DMS 273 (cell line): Measurements from ENCODE around the gene CYB5R3.
"Not testable (repeated sequence)": the region's sequence is repeated elsewhere in the genome, so short reads cannot be mapped to it uniquely, and the experiment has no call there.

ENCODE experiments used
- DNase-seq: peaks from one replicate; lab custom pipeline; 2025; ENCODE audit not compliant: unreplicated experiment; lab: John Stamatoyannopoulos, UW

CYB5R3 gene

DNA sequence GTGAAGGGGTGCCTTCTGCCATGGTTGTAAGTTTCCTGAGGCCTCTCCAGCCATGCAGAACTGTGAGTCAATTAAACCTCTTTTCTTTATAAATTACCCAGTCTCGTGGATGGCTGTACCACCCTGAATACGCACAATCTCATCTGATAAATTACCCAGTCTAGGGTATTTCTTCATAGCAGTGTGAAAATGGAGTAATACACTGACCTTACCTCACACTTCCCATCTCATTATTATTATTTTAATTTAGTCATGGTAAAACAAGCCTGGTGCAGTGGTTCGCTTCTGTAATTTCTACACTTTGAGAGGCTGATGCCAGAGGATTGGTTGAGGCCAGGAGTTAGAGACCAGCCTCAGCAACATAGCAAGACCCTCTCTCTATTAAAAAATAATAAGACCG, 30.5 kb upstream of the CYB5R3 start:
- DNase-seq = no peak

GRCh38 chr22:42678894-42679293, 29.7 kb upstream of the CYB5R3 start:
- no peak for DNase-seq

- DNase-seq = not testable (repeated sequence)
These were observed 28.7 kb upstream of the CYB5R3 start for GRCh38 chr22:42677936-42678335.

DNA sequence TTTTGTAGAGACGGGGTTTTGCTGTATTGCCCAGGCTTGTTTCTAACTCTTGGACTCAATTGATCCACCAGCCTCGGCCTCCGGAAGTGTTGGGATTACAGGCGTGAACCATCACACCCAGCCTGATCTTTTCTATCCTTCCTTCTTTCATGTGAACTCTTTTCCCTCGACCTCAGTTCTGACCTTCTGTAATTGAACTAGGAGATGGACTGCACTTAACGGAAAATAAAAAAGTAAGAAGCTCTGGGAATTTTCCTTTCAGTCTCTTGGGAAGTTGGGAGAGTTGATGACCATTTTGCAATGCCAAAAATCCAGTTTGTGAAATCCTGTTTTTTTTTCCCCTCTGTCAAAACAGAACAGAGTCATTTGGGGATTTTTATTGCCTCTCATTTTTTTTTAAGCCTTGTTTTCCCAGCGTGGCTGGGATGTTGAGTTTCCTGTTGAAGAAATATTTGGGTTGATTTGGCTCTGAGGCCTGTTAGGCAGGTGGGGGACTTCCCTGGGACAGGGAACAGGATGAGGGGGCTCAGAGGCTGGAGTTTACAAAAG, 26.9 kb upstream of the CYB5R3 start:
- no peak for DNase-seq

- DNase-seq = peak; percentile 44
These were observed 24.8 kb upstream of the CYB5R3 start for GRCh38 chr22:42673898-42674401.

GRCh38 chr22:42673071-42673470, 23.9 kb upstream of the CYB5R3 start:
- not testable (repeated sequence) for DNase-seq

DNA sequence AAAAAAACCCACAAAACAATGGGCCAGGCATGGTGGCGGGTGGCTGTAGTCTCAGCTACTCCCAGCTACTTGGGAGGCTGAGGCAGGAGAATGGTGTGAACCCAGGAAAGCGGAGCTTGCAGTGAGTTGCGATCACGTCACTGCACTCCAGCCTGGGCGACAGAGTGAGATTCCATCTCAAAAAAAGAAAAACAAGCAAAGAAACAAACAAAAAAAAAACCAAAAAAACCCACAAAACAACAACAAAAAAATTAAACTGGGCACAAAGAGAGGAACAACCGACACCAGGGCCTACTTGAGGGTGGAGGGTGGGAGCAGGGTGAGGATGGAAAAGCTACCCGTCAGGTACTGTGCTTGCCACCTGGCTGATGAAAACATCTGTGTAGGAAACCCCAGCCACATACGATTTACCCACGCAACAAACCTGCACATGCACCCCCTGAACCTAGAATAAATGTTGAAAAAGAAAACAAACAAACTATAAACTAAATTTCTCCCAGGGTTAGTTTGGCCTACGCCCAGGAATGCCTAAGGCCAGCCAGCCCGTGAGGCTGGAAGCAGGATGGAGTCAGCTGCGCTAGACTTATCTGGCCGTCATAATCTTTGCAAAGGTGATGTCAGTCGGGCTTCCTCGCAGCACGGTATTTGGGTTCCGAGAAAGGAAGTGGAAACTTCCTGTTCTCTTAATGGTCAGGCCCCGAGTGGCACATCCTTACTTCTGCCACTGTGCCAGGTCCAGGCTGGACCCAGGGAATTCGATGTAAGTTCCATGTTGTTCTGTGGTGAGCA, 21.9 kb upstream of the CYB5R3 start:
- DNase-seq = no peak

DNA sequence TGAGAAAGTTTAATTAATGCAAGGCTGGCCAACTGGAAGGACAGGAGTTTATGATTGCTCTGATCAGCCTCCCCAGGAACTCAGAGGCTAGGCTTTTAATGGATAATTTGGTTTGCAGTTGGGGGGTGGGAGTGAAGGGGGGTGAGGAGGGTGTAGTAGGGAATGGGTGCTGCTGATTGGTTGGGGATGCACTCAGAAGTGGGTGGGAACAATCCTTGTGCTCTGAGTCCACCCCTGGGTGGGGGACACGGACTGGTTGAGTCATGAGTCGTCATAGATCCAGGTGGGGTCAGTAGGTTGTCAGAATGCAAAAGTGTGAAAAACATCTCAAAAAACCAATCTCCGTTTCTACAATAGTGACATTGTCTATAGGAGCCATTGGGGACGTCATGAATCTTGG, 20.9 kb upstream of the CYB5R3 start:
- DNase-seq = no peak

DNA sequence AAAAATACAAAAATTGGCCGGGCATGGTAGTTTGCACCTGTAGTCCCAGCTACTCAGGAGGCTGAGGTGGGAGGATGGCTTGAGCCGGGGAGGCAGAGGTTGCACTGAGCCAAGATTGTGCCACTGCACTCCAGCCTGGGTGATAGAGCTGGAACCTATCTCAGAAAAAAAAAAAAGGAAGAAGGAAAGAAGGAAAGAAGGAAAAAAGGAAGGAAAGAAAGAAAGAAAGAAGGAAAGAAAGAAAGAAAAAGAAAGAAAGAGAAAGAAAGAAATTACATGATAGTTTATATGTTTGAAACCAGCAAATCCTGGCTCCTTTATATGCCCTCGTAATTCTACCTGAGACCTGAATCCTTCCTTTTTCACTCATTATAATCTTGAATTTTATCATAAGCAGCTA, 17.2 kb upstream of the CYB5R3 start:
- not testable (repeated sequence) for DNase-seq

DNA sequence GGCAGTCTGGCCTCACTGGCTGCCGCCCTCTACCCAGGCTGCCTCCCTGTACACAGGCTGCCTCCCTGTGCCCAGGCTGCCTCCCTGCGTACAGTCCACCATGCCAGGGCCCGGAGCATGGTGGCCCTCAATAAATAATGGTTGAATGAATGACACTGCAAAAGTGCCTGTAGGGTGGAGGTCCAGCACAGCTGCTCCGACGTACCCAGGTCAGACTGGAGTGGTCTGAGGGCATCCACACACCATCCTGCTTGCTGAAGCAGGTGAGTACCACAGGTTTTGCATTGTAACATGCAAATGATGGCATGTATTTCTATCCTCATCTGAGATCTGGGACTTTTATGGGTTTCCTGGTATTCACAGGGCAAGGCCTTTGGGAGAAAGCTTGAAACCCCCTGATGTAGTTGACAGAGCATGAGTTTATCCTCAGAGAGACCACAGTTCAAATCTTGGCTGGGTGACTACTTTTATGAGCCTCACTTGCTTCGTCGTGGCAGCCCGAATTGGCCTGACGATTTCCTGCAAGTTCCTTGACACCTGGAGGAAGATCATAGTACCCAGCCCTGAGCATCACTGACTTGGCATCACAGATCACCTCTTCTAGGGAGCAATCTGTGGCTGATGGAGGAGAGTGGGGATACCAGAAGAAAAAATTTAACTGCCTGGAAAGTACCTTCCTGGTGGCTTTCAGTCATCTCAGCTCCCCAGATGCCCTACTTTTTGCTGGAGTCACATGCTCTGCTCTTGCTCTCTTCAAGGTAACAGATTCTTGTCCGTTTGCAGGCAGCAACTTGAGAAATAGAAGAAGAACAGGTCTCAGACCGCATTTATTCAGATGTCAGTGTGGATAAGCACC, 16.0 kb upstream of the CYB5R3 start:
- no peak for DNase-seq

GRCh38 chr22:42661985-42662831, 13.0 kb upstream of the CYB5R3 start:
- DNase-seq = peak; percentile 86

- no peak for DNase-seq
These were observed 7.4 kb upstream of the CYB5R3 start for GRCh38 chr22:42656578-42656977.

DNA sequence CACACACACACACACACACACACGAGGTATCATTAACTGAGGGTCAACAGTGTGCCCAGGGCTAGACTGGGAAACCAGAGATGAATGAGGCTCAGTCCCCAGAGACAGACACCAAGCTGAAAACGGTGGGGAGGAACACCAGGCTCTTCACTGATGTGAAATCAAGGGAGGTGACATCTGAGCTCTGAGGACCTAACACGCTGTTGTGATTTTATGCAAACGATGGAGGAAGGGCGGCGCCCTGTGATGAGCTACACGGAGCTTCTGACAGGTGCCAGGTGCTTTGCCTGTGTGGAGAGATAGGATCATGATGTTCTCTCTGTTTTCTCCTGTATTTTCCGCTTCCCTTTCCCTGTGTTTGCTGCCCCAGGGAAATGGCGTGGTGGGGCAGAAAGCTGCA, 6.5 kb upstream of the CYB5R3 start:
- no peak for DNase-seq

GRCh38 chr22:42654436-42655073, 5.4 kb upstream of the CYB5R3 start:
- DNase-seq = no peak

GRCh38 chr22:42653999-42654398, 4.8 kb upstream of the CYB5R3 start:
- no peak for DNase-seq

- DNase-seq = no peak
These were observed 1.9 kb upstream of the CYB5R3 start for GRCh38 chr22:42651134-42651533.

- DNase-seq = peak; percentile 66
These were observed 585 bp downstream of the CYB5R3 start for GRCh38 chr22:42648368-42649245.

DNA sequence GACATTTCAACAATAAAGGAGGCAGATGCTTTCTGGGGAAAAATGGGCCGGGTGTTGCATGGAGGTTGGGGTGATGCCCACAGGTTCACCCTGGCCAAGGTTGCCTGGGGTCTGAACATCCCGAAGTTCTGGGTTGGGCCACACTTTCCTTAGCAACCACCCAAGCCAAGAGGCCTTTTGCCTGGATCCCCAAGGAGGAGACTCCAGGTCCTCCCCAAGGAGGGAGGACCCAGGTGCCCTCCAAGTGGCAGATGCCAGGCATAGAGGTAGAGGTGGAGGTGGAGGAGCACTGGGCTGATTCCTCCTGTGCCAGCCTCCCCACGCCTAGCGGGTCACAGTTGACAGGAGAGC, 1.2 kb downstream of the CYB5R3 start:
- no peak for DNase-seq
